ENCODE results near the gene NUMA1. TPM values are rescaled to one million over a fixed set of nuclear protein-coding genes. Genes with fewer than 3 reads are reported as not detected.
A peak's percentile ranks its signal among the peaks of the same experiment; 100 is the strongest.

Gene NUMA1
- total and polyA plus RNA-seq, 4 donors = 40.4 to 322 (median 196) TPM

DNA sequence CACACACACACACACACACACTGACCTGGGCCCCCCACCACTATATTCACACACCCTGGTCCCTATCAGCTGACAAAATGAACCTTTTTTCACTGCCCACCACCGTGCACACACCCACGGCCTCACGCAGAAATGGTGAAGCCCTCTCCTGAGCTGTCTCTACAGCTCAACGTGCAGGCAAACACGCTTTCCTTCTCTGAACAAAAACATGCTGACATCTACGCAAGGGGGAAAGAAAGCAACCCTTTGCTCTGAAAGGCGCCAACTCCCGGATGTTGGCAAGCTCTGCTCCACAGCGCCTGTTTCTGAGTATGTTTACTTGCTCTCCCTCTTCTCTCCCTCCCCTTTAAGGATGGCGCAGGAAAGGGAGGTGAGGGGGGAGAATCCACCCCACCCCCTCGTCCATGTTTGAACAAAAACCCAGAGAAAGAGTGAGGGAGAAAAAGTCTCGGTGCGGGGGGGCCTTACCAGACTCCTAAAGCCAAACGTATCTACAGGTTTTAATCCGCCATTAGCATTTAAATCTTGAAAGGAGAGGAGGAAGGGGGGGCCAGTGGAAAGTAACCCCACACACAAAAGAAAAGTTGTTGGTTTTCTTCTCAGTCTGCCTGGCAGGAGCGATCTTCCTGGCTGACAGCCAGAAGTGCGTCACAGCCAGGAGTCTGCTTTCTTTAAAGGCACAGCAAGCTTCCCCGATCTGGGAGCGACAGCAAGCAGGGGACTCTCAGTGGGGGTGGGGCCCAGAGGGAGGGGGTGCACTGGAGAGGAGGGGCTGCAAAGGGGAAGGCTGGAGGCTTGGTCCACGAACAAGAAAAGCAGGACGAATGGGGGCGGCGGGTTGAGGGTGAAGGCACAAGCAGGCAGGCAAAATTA lies 39.6 kb downstream of the NUMA1 start:
- DNase-seq = peak; percentile 98
- Histone ChIP-seq H3K4me1 (ENCODE audit: control insufficient read depth in 1 of 2, insufficient read depth in 2 of 2, low read length in 2 of 2) (peaks cover 12 to 13% of the 10 kb centered on the region in 2 donors), H3K36me3 (ENCODE audit: control insufficient read depth in 1 of 2, insufficient read depth in 2 of 2, low read length in 1 of 2) (no peaks in the 10 kb centered on the region), H3K27ac (ENCODE audit: low read depth in 1 of 2, low read length in 2 of 2) (peak overlapping the region; percentile 46 to 91), H3K9me3 (ENCODE audit: control insufficient read depth, low read length) (no peaks in the 10 kb centered on the region), H3K4me3 (ENCODE audit: low read length in 2 of 2) (peak overlapping the region; percentile 30 to 82), H3K27me3 (ENCODE audit: control insufficient read depth in 1 of 2, insufficient read depth in 2 of 2, low read length in 1 of 2) (no peaks in the 10 kb centered on the region)
- intact Hi-C loops (cut with DNase I) = loop anchor here (1.0 to 5.0 kb wide), 3 partner anchors 37 to 182 kb away; partner anchors contain the start of genes LRRC51 (in 1 of the 2) and NUMA1 (in 1 of the 2)
- 0% methylated on average over 23 of the region's 23 CpGs for WGBS, 2 donors
- ATAC-seq (ENCODE audit: low FRiP score) = peak; percentile 92

GRCh38 chr11:72039856-72040401 lies 40.4 kb downstream of the NUMA1 start:
- H3K36me3 ChIP-seq (ENCODE audit: control insufficient read depth in 1 of 2, insufficient read depth in 2 of 2, low read length in 1 of 2) = no peaks in the 10 kb centered on the region
- 1 to 3% methylated on average over 6 of the region's 6 CpGs for WGBS, 2 donors
- no peak for ATAC-seq (ENCODE audit: low FRiP score)
- intact Hi-C loops (cut with DNase I) = loop anchor here (2.0 to 5.0 kb wide), 2 partner anchors 37 to 183 kb away; no protein-coding TSS in a partner anchor
- H3K4me1 ChIP-seq (ENCODE audit: control insufficient read depth in 1 of 2, insufficient read depth in 2 of 2, low read length in 2 of 2) = peaks cover 12 to 13% of the 10 kb centered on the region in 2 donors
- no peaks in the 10 kb centered on the region for H3K27me3 ChIP-seq (ENCODE audit: control insufficient read depth in 1 of 2, insufficient read depth in 2 of 2, low read length in 1 of 2)
- no peak for DNase-seq
- H3K27ac ChIP-seq (ENCODE audit: low read depth in 1 of 2, low read length in 2 of 2) = peak overlapping the region; percentile 79 to 91
- H3K4me3 ChIP-seq (ENCODE audit: low read length in 2 of 2) = peak overlapping the region; percentile 30 to 82
- H3K9me3 ChIP-seq (ENCODE audit: control insufficient read depth, low read length) = no peaks in the 10 kb centered on the region

DNA sequence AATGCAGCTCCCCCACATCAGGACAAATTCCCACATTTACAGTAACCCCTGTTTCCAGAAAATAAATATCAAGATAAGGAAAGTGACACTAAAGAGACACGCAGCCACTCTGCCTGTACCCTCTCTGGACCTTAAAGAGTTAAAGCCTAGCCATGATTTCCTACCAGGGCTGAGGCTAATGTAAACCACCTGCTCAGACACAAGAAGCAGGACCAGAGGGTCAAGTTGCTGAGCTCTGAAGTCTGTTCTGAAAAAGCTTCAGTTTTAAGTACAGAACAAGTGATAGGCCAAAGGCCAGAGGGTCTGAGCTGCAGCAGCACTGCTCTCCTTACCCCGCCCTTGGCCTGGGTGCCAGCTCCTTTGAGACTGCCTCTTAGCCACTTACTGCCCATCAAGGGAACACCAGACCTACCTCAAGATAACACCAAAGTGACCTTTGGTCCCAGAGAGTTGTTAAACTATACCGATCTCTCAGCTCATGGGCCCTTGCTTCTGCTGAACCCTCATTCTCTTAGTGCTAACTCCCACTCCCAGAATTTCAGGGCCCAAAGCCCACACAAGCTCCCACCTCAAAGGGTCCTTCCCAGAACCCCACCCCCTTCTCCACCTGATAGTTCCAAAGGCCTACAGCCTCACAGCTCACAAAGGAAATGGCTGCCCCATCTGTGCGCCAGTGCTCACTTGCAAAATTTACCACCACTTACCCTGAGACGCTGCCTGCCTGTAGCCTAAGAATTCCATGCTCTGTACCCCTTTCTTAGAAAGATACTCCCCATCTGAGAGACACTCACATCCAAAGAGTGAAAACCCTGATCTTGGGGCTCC lies 41.1 kb downstream of the NUMA1 start:
- H3K27me3 ChIP-seq (ENCODE audit: control insufficient read depth in 1 of 2, insufficient read depth in 2 of 2, low read length in 1 of 2) = no peaks in the 10 kb centered on the region
- intact Hi-C loops (cut with DNase I) = no loop called here
- no peaks in the 10 kb centered on the region for H3K9me3 ChIP-seq (ENCODE audit: control insufficient read depth, low read length)
- DNase-seq (no peak), ATAC-seq (ENCODE audit: low FRiP score) (no peak)
- peak overlapping the region; percentile 30 to 82 for H3K4me3 ChIP-seq (ENCODE audit: low read length in 2 of 2)
- H3K27ac ChIP-seq (ENCODE audit: low read depth in 1 of 2, low read length in 2 of 2) = peak overlapping the region; percentile 79 to 91
- H3K4me1 ChIP-seq (ENCODE audit: control insufficient read depth in 1 of 2, insufficient read depth in 2 of 2, low read length in 2 of 2) = peaks cover 12 to 13% of the 10 kb centered on the region in 2 donors
- peaks cover 0 to 1% of the 10 kb centered on the region in 2 donors for H3K36me3 ChIP-seq (ENCODE audit: control insufficient read depth in 1 of 2, insufficient read depth in 2 of 2, low read length in 1 of 2)
- WGBS, 2 donors = 9 to 12% methylated on average over 5 of the region's 5 CpGs

GRCh38 chr11:72038491-72038890 lies 41.9 kb downstream of the NUMA1 start:
- H3K36me3 ChIP-seq (ENCODE audit: control insufficient read depth in 1 of 2, insufficient read depth in 2 of 2, low read length in 1 of 2) = peaks cover 1 to 3% of the 10 kb centered on the region in 2 donors
- peak; percentile 73 to 78 for DNase-seq
- H3K27ac ChIP-seq (ENCODE audit: low read depth in 1 of 2, low read length in 2 of 2) = peak overlapping the region; percentile 79 to 91
- WGBS, 2 donors = 3% methylated on average over 2 of the region's 2 CpGs
- H3K27me3 ChIP-seq (ENCODE audit: control insufficient read depth in 1 of 2, insufficient read depth in 2 of 2, low read length in 1 of 2) = no peaks in the 10 kb centered on the region
- H3K4me3 ChIP-seq (ENCODE audit: low read length in 2 of 2) = peak overlapping the region; percentile 30 to 56
- peak; percentile 69 for ATAC-seq (ENCODE audit: low FRiP score)
- peaks cover 12 to 13% of the 10 kb centered on the region in 2 donors for H3K4me1 ChIP-seq (ENCODE audit: control insufficient read depth in 1 of 2, insufficient read depth in 2 of 2, low read length in 2 of 2)
- intact Hi-C loops (cut with DNase I) = no loop called here
- no peaks in the 10 kb centered on the region for H3K9me3 ChIP-seq (ENCODE audit: control insufficient read depth, low read length)

GRCh38 chr11:72037554-72038311 lies 42.6 kb downstream of the NUMA1 start:
- WGBS, 2 donors = 14 to 16% methylated on average over 4 of the region's 4 CpGs
- H3K4me1 ChIP-seq (ENCODE audit: control insufficient read depth in 1 of 2, insufficient read depth in 2 of 2, low read length in 2 of 2) = peaks cover 12 to 13% of the 10 kb centered on the region in 2 donors
- DNase-seq (peak in 1 of 2 donors; percentile 49), ATAC-seq (ENCODE audit: low FRiP score) (no peak)
- no peaks in the 10 kb centered on the region for H3K9me3 ChIP-seq (ENCODE audit: control insufficient read depth, low read length)
- peaks cover 1 to 3% of the 10 kb centered on the region in 2 donors for H3K36me3 ChIP-seq (ENCODE audit: control insufficient read depth in 1 of 2, insufficient read depth in 2 of 2, low read length in 1 of 2)
- H3K27ac ChIP-seq (ENCODE audit: low read depth in 1 of 2, low read length in 2 of 2) = peak overlapping the region in 1 of 2 donors; percentile 49
- peak overlapping the region; percentile 30 to 56 for H3K4me3 ChIP-seq (ENCODE audit: low read length in 2 of 2)
- intact Hi-C loops (cut with DNase I) = no loop called here
- H3K27me3 ChIP-seq (ENCODE audit: control insufficient read depth in 1 of 2, insufficient read depth in 2 of 2, low read length in 1 of 2) = no peaks in the 10 kb centered on the region

- H3K9me3 ChIP-seq (ENCODE audit: control insufficient read depth, low read length) = no peaks in the 10 kb centered on the region
- ATAC-seq (ENCODE audit: low FRiP score) = no peak
- no peak overlapping the region for H3K4me3 ChIP-seq (ENCODE audit: low read length in 2 of 2)
- peaks cover 1 to 3% of the 10 kb centered on the region in 2 donors for H3K36me3 ChIP-seq (ENCODE audit: control insufficient read depth in 1 of 2, insufficient read depth in 2 of 2, low read length in 1 of 2)
- H3K27ac ChIP-seq (ENCODE audit: low read depth in 1 of 2, low read length in 2 of 2) = no peak overlapping the region
- no peaks in the 10 kb centered on the region for H3K27me3 ChIP-seq (ENCODE audit: control insufficient read depth in 1 of 2, insufficient read depth in 2 of 2, low read length in 1 of 2)
- DNase-seq = no peak
- peaks cover 12 to 13% of the 10 kb centered on the region in 2 donors for H3K4me1 ChIP-seq (ENCODE audit: control insufficient read depth in 1 of 2, insufficient read depth in 2 of 2, low read length in 2 of 2)
- intact Hi-C loops (cut with DNase I) = no loop called here
- WGBS, 2 donors = 46 to 51% methylated on average over 3 of the region's 3 CpGs
These were observed 43.7 kb downstream of the NUMA1 start for GRCh38 chr11:72036687-72037086.

DNA sequence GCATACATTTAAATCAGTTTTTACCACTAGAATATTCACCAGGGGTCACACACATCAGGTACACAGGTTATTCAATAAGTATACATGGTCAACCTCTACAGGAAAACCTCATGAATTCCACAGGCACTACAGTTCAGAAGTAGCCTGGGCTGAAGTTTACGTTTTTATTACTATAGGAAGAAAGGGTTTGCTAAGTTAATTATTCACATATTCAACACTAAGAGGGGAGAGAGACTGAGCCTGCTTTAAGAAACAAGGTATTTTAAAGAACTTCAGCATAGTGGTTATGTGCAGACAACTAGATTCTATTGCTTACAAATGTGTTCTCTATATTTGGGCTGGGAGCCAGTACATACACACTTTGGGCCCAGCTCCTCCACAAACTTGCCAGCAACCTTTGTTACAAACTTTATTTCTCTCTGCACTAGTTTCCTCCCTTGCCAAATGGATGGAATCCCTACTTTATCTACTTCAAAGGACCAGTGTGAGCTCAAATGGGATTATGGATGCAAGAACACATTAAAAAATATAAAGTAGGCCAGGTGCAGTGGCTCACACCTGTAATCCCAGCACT lies 49.8 kb downstream of the NUMA1 start:
- intact Hi-C loops (cut with DNase I) = no loop called here
- DNase-seq (no peak), ATAC-seq (ENCODE audit: low FRiP score) (no peak)
- Histone ChIP-seq H3K27me3 (ENCODE audit: control insufficient read depth in 1 of 2, insufficient read depth in 2 of 2, low read length in 1 of 2) (no peaks in the 10 kb centered on the region), H3K4me3 (ENCODE audit: low read length in 2 of 2) (no peak overlapping the region), H3K4me1 (ENCODE audit: control insufficient read depth in 1 of 2, insufficient read depth in 2 of 2, low read length in 2 of 2) (no peaks in the 10 kb centered on the region), H3K27ac (ENCODE audit: low read depth in 1 of 2, low read length in 2 of 2) (no peak overlapping the region), H3K36me3 (ENCODE audit: control insufficient read depth in 1 of 2, insufficient read depth in 2 of 2, low read length in 1 of 2) (peaks cover 10 to 17% of the 10 kb centered on the region in 2 donors), H3K9me3 (ENCODE audit: control insufficient read depth, low read length) (no peaks in the 10 kb centered on the region)
- WGBS, 2 donors = 3 to 7% methylated on average over 1 of the region's 1 CpG
